K562 (cell line): Measurements from ENCODE around the gene BID. TPM values are rescaled to one million over a fixed set of nuclear protein-coding genes. Genes with fewer than 3 reads are reported as not detected.

ENCODE experiments used
- ATAC-seq: fragments of 200-7000 bp; cut with Tn5 transposase; 3 replicates; pipeline ENCODE4 v1.9.1; 2020; ENCODE audit warnings: moderate library complexity
- BruUV-seq: library from RNA; stranded (reverse); fragments of 400-500 nt; replicated peaks from 2 replicates; lab custom pipeline; 2021; lab: Mats Ljungman, UMichigan
- CTCF ChIA-PET: fragments of 300-600 bp; formaldehyde crosslinking; extraction: SDS; loops from one replicate; lab custom pipeline; 2021; ENCODE audit warnings: low intra/inter-chr PET ratio; lab: Yijun Ruan, JAX
- POLR2A ChIA-PET: fragments of 300-600, 350-650 bp; sonication (Branson Sonifier 250); formaldehyde crosslinking; extraction: SDS; loops from one replicate; lab custom pipeline; 2021; ENCODE audit warnings: antibody characterized with exemption, inconsistent platforms; lab: Yijun Ruan, JAX
- DNase-seq, 4 experiments: peaks; one replicate each; pipeline versions ENCODE4 v3.0.0 to v3.0.0-alpha.2; 2011 to 2018; ENCODE audit warnings: low spot score in 3 of 4, mixed read lengths in 3 of 4; ENCODE audit errors: extremely low read depth in 1 of 4
- FAIRE-seq: peaks from 2 replicates; lab custom pipeline; 2011; peaks lifted over from hg19 to GRCh38; lab: Jason Lieb, UNC
- H2AFZ ChIP-seq: 2 replicates; pipeline ENCODE4 v1.6.0; 2011; ENCODE audit warnings: low read depth, low read length, control low read depth, inconsistent platforms
- H3K27ac ChIP-seq: fragments of 200-600 bp; 3 replicates; pipeline ENCODE4 v1.8.0; 2011; ENCODE audit warnings: low read depth, mild to moderate bottlenecking, control low read depth, inconsistent platforms, low read length, moderate library complexity, mixed read lengths; ENCODE audit errors: extremely low read depth
- H3K27me3 ChIP-seq, 2 experiments: fragments of 300-600 bp in 1 of 2; 2 replicates in 1 of 2; 3 replicates in 1 of 2; pipeline versions ENCODE4 v1.6.0 to v1.8.0; 2011; ENCODE audit warnings: inconsistent platforms in 2 of 2, low read length in 2 of 2, mild to moderate bottlenecking in 1 of 2, mixed read lengths in 1 of 2, moderate library complexity in 1 of 2; ENCODE audit not compliant: control insufficient read depth in 2 of 2, insufficient read depth in 2 of 2
- H3K36me3 ChIP-seq: fragments of 300-600 bp; 3 replicates; pipeline ENCODE4 v1.8.0; 2011; ENCODE audit warnings: mild to moderate bottlenecking, low read length, inconsistent platforms; ENCODE audit not compliant: control insufficient read depth, insufficient read depth
- H3K4me1 ChIP-seq, 2 experiments: fragments of 200-600 bp in 1 of 2; replicated peaks in 1 of 2; 2 replicates in 1 of 2; 3 replicates in 1 of 2; pipeline versions ENCODE4 v1.5.1 to v1.8.0; 2011; ENCODE audit warnings: inconsistent platforms in 2 of 2, low read length in 2 of 2, mild to moderate bottlenecking in 1 of 2, mixed read lengths in 1 of 2, moderate library complexity in 1 of 2; ENCODE audit not compliant: control insufficient read depth in 2 of 2, insufficient read depth in 2 of 2
- H3K4me2 ChIP-seq: 2 replicates; pipeline ENCODE4 v1.6.1; 2011; ENCODE audit warnings: low read length, control low read depth, inconsistent platforms, mixed read lengths; ENCODE audit not compliant: insufficient read depth
- H3K4me3 ChIP-seq: fragments of 200-600 bp; sonication (generic), shearing (Covaris generic); 2 replicates; pipeline ENCODE4 v1.5.1; 2016; ENCODE audit warnings: control low read depth, inconsistent platforms
- H3K79me2 ChIP-seq: fragments of 200-600 bp; 3 replicates; pipeline ENCODE4 v1.8.0; 2011; ENCODE audit warnings: low read length, inconsistent platforms; ENCODE audit not compliant: control insufficient read depth, insufficient read depth
- H3K9ac ChIP-seq, 2 experiments: 2 replicates each; pipeline versions ENCODE4 v1.6.0 to v1.6.1; 2011; ENCODE audit warnings: low read depth in 2 of 2, low read length in 2 of 2, control low read depth in 1 of 2, inconsistent platforms in 1 of 2, mild to moderate bottlenecking in 1 of 2, mixed read lengths in 1 of 2; ENCODE audit not compliant: insufficient read depth in 1 of 2
- H3K9me1 ChIP-seq: one replicate; pipeline ENCODE4 v1.6.0; 2011; ENCODE audit warnings: inconsistent platforms, mild to moderate bottlenecking, low read length, moderate library complexity; ENCODE audit not compliant: control insufficient read depth, insufficient read depth
- H3K9me3 ChIP-seq: replicated peaks from 2 replicates; pipeline ENCODE4 v1.5.1; 2011; ENCODE audit warnings: low read depth, low read length, inconsistent platforms; ENCODE audit not compliant: control insufficient read depth, insufficient read depth
- H4K20me1 ChIP-seq: replicated peaks from 2 replicates; pipeline ENCODE4 v1.6.1; 2011; ENCODE audit warnings: low read length, inconsistent platforms, mixed read lengths; ENCODE audit not compliant: control insufficient read depth, insufficient read depth
- EP300 ChIP-seq: IDR thresholded peaks from 2 replicates; pipeline ENCODE4 v1.6.1; 2012; ENCODE audit warnings: low read length, improper control_type of control experiment
- FOXK2 ChIP-seq, 2 experiments: fragments of 450-650 bp; IDR thresholded peaks in 1 of 2; conservative IDR thresholded peaks in 1 of 2; 2 replicates each; pipeline ENCODE4 v1.6.1; 2016; ENCODE audit warnings: low read depth in 2 of 2, mild to moderate bottlenecking in 1 of 2
- NKRF ChIP-seq: fragments of 450-650 bp; IDR thresholded peaks from 2 replicates; pipeline ENCODE4 v1.6.1; 2016; ENCODE audit warnings: borderline replicate concordance
- PHF20 ChIP-seq: fragments of 450-650 bp; IDR thresholded peaks from 2 replicates; pipeline ENCODE4 v1.6.1; 2018; ENCODE audit not compliant: partially characterized antibody
- POLR2G ChIP-seq: fragments of 200-400 bp; formaldehyde crosslinking; IDR thresholded peaks from 2 replicates; pipeline ENCODE4 v1.6.1; 2017; ENCODE audit warnings: low read depth, mild to moderate bottlenecking, antibody characterized with exemption, low read length, moderate library complexity
- SIN3B ChIP-seq: fragments of 450-650 bp; IDR thresholded peaks from 2 replicates; pipeline ENCODE4 v1.6.1; 2017; ENCODE audit warnings: low read depth, mild to moderate bottlenecking, moderate library complexity
- ZC3H11A ChIP-seq: IDR thresholded peaks from 2 replicates; pipeline ENCODE4 v1.6.1; 2012; ENCODE audit warnings: low read depth, low read length, improper control_type of control experiment
- WGBS: fragments of 100-300 bp; shearing (Covaris generic); methylation state at CpG from one replicate; pipeline ENCODE4 v1.1.6; 2016; ENCODE audit warnings: low coverage, mixed read lengths; ENCODE audit not compliant: insufficient coverage; ENCODE audit errors: missing lambda C conversion rate; 5-methylcytosine and 5-hydroxymethylcytosine counted together
- in situ Hi-C: fragments of 300-500 bp; cut with MboI; formaldehyde crosslinking; loops from 4 replicates; pipeline ENCODE4 v1.15.0; 2018; ENCODE audit warnings: inconsistent platforms, mixed read lengths
- intact Hi-C: fragments of 100-400 bp; cut with micrococcal nuclease; formaldehyde crosslinking; loops from 2 replicates; pipeline ENCODE4 v1.14.2; 2022
- polyA plus RNA-seq, 8 experiments: library from polyadenylated mRNA; depleted of rRNA in 4 of 8; stranded (reverse) in 5 of 8; unstranded in 3 of 8; fragments of >200 nt; fragmentation: Nextera tagmentation in 2 of 8; fragmentation: Illumina TruSeq in 1 of 8; extraction: Ambion mirVana in 2 of 8; extraction: Trizol in 1 of 8; gene quantifications; 2 replicates each; pipeline versions ENCODE4 v1.2.1 to v1.2.3, GENCODE V29; 2011 to 2014; ENCODE audit warnings: inconsistent platforms in 1 of 8, missing spikeins in 1 of 8
- total RNA-seq, 7 experiments: library from RNA; depleted of rRNA in 6 of 7; stranded (reverse); fragments of >200 nt in 6 of 7; fragmentation: Illumina TruSeq in 2 of 7; extraction: Trizol in 2 of 7; gene quantifications; 2 replicates each; pipeline versions ENCODE4 v1.2.1 to v1.2.3, GENCODE V29; 2011 to 2021; ENCODE audit warnings: low replicate concordance in 1 of 7

Gene BID
- total and polyA plus RNA-seq, 9 of the 15 experiments (the other 6 are each of a cell fraction or from before 2014, with no cell fraction given), result 5.2 to 209 (median 63.7) TPM

GRCh38 chr22:17823226-17823625 lies 49.0 kb upstream of the BID start (continued):
- TF ChIP-seq ZC3H11A (no peak), SIN3B (no peak)
- TF ChIP-seq, all 486 proteins: peak for 0

- Histone ChIP-seq H3K4me2 (no peak overlapping the region), H3K9me3 (no peaks in the 10 kb centered on the region), H3K9ac (no peak overlapping the region; a peak in 1 of 4 replicates), H3K9me1 (peaks cover 4% of the 10 kb centered on the region), H3K79me2 (no peaks in the 10 kb centered on the region), H2AFZ (no peak overlapping the region), H3K36me3 (peaks cover 5% of the 10 kb centered on the region; the same call in 1 of the 3 replicates), H3K27ac (no peak overlapping the region), H4K20me1 (no peaks in the 10 kb centered on the region; the same call in 1 of the 2 replicates), H3K4me1 (peaks cover 0 to 12% of the 10 kb centered on the region in 2 experiments; a peak in 4 of 5 replicates), H3K4me3 (no peak overlapping the region), H3K27me3 (no peaks in the 10 kb centered on the region)
- no TSS peak for BruUV-seq
- intact Hi-C loops (no loop called here), in situ Hi-C loops (no loop called here)
- 0 out of 2 replicates have a peak, but pooled peaks have one; percentile 11 for TF ChIP-seq POLR2G
- no peak for TF ChIP-seq NKRF
- no peak for TF ChIP-seq EP300
- no peak for TF ChIP-seq FOXK2 (conservative IDR thresholded peaks at IDR 0.05 in 1 of 2, IDR thresholded peaks at IDR 0.05 in 1 of 2; ENCODE audit: low read depth in 2 of 2)
- no peak for TF ChIP-seq PHF20
- POLR2A ChIA-PET, result interaction anchor here (0.8 kb wide), 2 partner anchors 33 to 256 kb away, joined by 4 read pairs; partner anchors contain the start of gene PEX26
- DNase-seq, result no peak
- WGBS, result 82% methylated on average over 13 of the region's 13 CpGs
- CTCF ChIA-PET, result no interaction called here
- no peak for ATAC-seq
- no peak for FAIRE-seq
Observed at GRCh38 chr22:17822087-17822486, 47.8 kb upstream of the BID start.
